Mesothelial cell of epicardium (in vitro differentiated cells): ENCODE results near the gene PPP6C. TPM values are rescaled to one million over a fixed set of nuclear protein-coding genes. Genes with fewer than 3 reads are reported as not detected.
"Not testable (repeated sequence)": the region's sequence is repeated elsewhere in the genome, so short reads cannot be mapped to it uniquely, and the experiment has no call there.

Experiments used
- DNase-seq, 2 experiments: peaks; one replicate each; pipeline ENCODE4 v3.0.0; 2021; ENCODE audit warnings: low spot score in 2 of 2; ENCODE audit not compliant: unreplicated experiment in 2 of 2
- H3K27ac Mint-ChIP-seq: 2 replicates; pipeline ENCODE4 v1.8.0; 2021; ENCODE audit warnings: mixed read lengths
- H3K27me3 Mint-ChIP-seq: 2 replicates; pipeline ENCODE4 v1.8.0; 2021; ENCODE audit warnings: low read depth, mixed read lengths
- H3K36me3 Mint-ChIP-seq: 2 replicates; pipeline ENCODE4 v1.8.0; 2021; ENCODE audit warnings: mixed read lengths
- H3K4me1 Mint-ChIP-seq: 2 replicates; pipeline ENCODE4 v1.8.0; 2021; ENCODE audit warnings: mixed read lengths
- H3K4me3 Mint-ChIP-seq: 2 replicates; pipeline ENCODE4 v1.8.0; 2021; ENCODE audit warnings: mild to moderate bottlenecking, moderate library complexity, mixed read lengths
- H3K9me3 Mint-ChIP-seq: 2 replicates; pipeline ENCODE4 v1.8.0; 2021; ENCODE audit warnings: mixed read lengths
- total RNA-seq: library from RNA; stranded (reverse); gene quantifications from 3 replicates; pipeline ENCODE4 v1.2.1, GENCODE V29; 2021
- TF ChIP-seq, protein P1 (sequence below): fragments of 200-600 bp; sonication (generic); IDR thresholded peaks from one replicate; pipeline ENCODE4 v1.5.0; 2021; ENCODE audit warnings: antibody characterized with exemption; ENCODE audit not compliant: unreplicated experiment

PPP6C gene
- total RNA-seq, 1 donor from 2014 or later: 27.5 TPM

DNA sequence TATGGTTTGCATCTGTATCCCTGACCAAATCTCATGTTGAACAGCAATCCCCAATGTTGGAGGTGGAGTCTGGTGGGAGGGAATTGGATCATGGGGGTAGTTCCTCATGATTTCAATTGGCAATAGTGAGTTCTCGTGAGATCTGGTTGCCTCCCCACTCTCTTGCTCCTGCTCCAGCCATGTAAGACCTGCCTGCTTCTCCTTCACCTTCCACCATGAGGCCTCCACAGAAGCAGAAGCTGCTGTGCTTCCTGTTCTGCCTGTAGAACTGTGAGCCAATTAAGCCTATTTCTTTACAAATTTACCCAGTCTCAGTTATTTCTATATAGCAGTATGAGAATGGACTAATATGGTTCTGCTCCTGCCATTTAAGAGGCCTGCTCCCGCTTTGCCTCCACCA lies 79.1 kb downstream of the PPP6C start:
- Mint-ChIP-seq H3K27me3 (no peaks in the 10 kb centered on the region), H3K4me1 (peaks cover 5% of the 10 kb centered on the region), H3K27ac (no peak overlapping the region), H3K4me3 (no peak overlapping the region), H3K9me3 (peaks cover 42% of the 10 kb centered on the region), H3K36me3 (peaks cover 40% of the 10 kb centered on the region)
- TF ChIP-seq, protein P1, sequence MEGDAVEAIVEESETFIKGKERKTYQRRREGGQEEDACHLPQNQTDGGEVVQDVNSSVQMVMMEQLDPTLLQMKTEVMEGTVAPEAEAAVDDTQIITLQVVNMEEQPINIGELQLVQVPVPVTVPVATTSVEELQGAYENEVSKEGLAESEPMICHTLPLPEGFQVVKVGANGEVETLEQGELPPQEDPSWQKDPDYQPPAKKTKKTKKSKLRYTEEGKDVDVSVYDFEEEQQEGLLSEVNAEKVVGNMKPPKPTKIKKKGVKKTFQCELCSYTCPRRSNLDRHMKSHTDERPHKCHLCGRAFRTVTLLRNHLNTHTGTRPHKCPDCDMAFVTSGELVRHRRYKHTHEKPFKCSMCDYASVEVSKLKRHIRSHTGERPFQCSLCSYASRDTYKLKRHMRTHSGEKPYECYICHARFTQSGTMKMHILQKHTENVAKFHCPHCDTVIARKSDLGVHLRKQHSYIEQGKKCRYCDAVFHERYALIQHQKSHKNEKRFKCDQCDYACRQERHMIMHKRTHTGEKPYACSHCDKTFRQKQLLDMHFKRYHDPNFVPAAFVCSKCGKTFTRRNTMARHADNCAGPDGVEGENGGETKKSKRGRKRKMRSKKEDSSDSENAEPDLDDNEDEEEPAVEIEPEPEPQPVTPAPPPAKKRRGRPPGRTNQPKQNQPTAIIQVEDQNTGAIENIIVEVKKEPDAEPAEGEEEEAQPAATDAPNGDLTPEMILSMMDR: no peak
- no peak for DNase-seq

GRCh38 chr9:125108541-125108940 lies 81.1 kb downstream of the PPP6C start:
- peaks cover 35% of the 10 kb centered on the region for H3K9me3 Mint-ChIP-seq
- peaks cover 12% of the 10 kb centered on the region for H3K4me1 Mint-ChIP-seq
- peaks cover 35% of the 10 kb centered on the region for H3K36me3 Mint-ChIP-seq
- not testable (repeated sequence) for DNase-seq, H3K27ac Mint-ChIP-seq, H3K4me3 Mint-ChIP-seq, H3K27me3 Mint-ChIP-seq

GRCh38 chr9:125106285-125106893 lies 83.2 kb downstream of the PPP6C start:
- no peaks in the 10 kb centered on the region for H3K27me3 Mint-ChIP-seq
- H3K36me3 Mint-ChIP-seq: peaks cover 16% of the 10 kb centered on the region
- H3K9me3 Mint-ChIP-seq: peaks cover 15% of the 10 kb centered on the region
- TF ChIP-seq, protein P1: no peak
- H3K27ac Mint-ChIP-seq: peak overlapping the region; percentile 84
- H3K4me1 Mint-ChIP-seq: peaks cover 12% of the 10 kb centered on the region
- no peak overlapping the region for H3K4me3 Mint-ChIP-seq
- no peak for DNase-seq

DNA sequence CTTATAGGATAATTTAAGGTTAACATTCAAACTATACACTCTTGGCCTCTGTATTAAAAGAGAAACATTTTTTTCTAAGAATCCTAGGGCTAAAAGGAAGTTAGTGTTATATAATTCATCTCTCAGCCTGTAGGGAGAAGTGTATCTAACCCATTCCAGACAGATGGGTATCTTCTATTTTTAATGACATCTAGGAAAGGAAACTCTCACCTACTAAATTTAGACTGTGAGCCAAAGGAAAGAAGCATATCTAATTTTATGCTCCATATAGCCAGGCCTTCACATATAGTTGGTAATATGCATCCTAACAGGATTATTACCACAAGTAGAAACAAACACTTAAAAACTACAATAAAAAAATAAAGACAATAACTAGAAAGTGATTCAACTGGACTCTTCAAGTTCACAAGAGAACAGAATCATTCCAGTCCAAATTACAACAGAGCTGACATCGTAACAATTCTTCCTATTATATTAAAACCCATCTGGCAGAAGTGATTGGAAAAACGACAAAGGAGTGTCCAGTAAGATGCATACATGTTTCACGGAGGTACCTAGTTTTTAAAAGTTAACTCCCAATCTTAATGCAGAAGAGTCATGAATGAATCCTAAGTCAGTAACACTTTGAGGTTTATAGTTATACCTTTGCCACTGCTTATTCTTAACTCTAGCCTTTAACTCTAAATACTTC lies 85.7 kb downstream of the PPP6C start:
- DNase-seq: no peak
- Mint-ChIP-seq H3K27ac (no peak overlapping the region), H3K4me1 (peaks cover 12% of the 10 kb centered on the region), H3K4me3 (no peak overlapping the region), H3K9me3 (no peaks in the 10 kb centered on the region), H3K27me3 (no peaks in the 10 kb centered on the region), H3K36me3 (peaks cover under 1% of the 10 kb centered on the region)
- TF ChIP-seq, protein P1: no peak

DNA sequence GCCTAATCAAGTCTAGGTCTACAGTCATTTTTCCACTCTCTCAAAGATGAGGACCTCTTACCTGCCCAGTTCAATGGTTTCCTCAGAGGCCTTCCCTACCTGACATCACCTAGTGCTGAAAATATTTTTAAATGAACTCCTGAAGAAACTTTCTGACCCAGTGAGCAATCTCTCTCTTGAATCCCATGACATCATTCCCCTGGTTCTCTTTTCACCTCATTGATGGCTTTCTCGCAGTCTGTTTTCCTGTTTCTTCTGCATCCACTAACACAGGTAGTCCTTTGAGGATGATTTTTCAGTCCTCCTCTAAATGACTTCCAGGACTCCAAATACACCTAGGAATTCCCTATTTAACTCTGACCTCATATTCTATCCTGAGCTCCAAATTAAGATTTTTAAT lies 86.6 kb downstream of the PPP6C start:
- Mint-ChIP-seq H3K9me3 (no peaks in the 10 kb centered on the region), H3K27me3 (no peaks in the 10 kb centered on the region), H3K27ac (no peak overlapping the region), H3K4me3 (no peak overlapping the region), H3K36me3 (no peaks in the 10 kb centered on the region), H3K4me1 (peaks cover 12% of the 10 kb centered on the region)
- TF ChIP-seq, protein P1: no peak
- DNase-seq: no peak

DNA sequence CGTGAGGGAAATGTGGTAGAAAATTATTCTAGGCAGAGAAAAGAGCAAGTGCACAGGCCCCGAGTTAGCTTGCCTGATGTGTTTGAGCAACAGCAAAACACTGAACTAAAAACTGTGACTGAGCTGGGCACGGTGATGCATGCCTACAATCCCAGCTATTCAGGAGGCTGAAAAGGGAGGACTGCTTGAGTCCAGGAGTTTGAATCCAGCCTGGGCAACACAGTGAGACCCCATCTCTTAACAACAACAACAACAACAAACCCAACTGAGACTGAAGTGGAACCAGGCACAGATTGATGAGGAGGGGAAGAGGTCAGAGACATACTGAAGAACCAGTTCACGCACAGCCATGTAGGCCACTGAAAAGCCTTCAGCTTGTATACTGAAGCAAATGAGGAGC lies 88.8 kb downstream of the PPP6C start:
- H3K4me1 Mint-ChIP-seq: peaks cover 9% of the 10 kb centered on the region
- DNase-seq: no peak
- peaks cover 8% of the 10 kb centered on the region for H3K9me3 Mint-ChIP-seq
- H3K27me3 Mint-ChIP-seq: no peaks in the 10 kb centered on the region
- H3K4me3 Mint-ChIP-seq: no peak overlapping the region
- H3K27ac Mint-ChIP-seq: no peak overlapping the region
- peaks cover 8% of the 10 kb centered on the region for H3K36me3 Mint-ChIP-seq
- TF ChIP-seq, protein P1: no peak
